Superior temporal gyrus (tissue), 1 donor: Measurements from ENCODE around the gene PLEKHG1.

ENCODE experiments used
- DNase-seq: peaks from one replicate; pipeline ENCODE4 v3.0.0-alpha.2; 2016; ENCODE audit errors: extremely low spot score

Gene PLEKHG1

DNA sequence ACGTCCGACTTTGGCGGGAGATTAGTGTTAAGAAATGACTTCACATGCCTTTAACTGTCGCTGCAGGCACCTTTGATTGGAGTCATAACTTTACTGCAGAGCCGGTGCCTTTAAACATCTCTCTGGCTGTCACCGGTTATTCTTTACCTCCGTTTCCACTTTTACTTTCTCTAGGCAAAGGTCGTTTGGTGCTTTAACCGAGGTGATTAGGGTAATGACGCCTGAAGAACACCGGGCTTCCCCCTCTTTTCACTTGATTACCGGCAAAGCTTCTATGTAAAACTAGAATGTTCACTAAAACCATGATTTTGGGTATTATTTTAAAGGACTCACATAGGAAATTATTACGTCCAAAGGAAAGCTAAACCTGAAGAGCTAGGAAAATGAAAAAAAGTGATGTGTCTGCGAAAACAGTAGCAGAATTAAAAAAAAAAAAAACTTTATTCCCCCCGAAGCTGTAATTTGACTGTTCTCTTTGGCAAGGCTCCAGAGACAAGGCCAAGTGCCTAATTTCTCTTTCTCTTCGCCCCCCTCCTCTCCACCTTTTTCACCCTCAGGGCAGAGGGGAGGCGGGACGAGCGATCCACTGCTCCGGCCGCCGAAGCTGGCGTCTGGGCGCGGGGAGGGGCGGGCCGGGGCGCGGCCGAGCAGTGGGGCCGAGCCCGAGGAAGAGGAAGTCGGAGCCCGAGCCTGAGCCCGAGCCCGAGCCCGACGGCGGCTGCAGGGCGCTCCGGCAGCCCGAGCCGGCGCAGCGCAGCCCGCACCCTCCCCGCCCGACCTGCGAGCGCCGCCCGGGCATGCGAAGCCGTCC is at the start of gene PLEKHG1:
PLEKHG1 (plus strand) TSS at position 687 of the 811 bp plus-strand sequence. CDS start 133,797 bp downstream, outside the sequence.
- no peak for DNase-seq

DNA sequence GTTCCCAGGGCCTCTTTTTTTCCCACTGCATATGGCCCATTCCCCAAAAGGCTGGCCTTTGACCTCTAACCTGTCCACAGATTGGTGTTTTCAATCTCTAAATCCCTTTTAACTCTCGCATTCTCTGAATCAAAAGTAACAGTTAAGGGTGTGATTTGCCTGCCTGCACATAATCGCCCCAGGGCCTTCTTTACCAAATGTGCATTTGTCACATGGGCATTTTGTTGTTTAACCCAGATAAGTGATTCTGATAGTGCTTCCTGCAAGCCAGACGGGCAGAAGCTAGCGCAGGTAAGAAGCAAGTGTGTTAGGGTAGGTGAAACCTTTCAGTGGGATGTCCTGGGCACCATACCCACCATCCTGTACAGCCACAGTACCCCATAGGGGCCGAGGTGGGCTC is 49.4 kb upstream of the PLEKHG1 start:
- no peak for DNase-seq

DNA sequence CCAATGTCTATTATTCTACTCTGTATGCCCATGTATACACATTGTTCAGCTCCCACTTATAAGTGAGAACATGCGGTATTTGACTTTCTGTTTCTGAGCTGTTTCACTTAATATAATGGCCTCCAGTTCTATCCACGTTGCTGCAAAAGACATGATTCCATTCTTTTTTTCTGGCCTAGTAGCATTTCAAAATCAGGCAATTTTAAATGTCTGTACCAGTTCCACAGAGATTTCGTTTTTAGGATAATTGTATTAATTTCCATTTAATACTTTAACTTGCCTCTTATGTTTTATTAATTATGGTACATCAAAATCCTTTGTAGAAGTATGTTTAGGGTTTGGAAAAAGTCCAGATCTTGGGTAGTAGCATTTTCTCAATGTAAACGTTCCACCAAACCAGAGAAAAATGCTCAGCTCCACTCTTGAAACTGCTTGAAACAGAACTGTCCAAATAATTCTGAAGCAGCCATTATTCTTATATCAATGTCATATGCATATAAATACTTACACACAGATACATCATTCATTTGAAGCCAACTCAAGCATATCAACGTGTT is 42.6 kb upstream of the PLEKHG1 start:
- no peak for DNase-seq

DNA sequence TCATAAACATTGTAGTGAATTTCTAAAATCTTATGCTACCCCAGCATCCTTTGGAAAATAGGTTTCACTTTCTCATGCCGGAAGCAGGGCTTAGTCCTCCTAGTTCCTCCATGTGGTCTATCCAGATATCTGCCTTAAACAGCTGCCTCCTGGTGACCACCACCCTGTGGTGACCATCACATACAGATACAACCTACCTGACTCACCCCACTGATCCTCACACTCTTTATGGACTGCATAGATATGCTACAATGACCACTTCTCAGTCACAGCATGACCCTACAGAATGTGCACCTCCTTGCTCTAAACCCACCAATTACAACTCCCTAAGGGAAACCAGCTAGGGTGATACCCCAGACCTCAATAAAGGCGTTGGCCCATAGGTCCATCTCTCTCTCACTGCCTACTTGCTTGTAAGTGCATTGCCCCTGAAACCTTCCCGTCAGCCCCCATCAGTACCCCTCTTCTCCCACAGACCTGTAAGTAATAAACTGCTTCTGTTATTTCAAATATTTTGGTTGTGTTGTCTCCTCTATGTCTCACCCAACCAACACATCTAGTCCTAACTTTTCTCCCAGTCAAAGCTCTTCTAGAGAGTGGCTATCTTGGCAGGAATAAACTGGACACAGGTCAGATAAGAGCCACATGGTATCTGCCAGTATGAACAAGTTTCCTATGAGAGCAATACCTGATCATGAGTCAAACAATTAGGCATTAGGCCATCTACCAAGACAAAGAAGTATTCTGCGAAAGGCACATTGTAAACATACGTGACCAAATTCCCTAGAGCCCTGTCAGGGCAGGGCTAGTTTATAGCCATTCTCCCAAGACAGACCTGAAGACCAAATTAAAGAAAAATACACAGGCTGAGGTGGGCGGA is 39.4 kb upstream of the PLEKHG1 start:
- DNase-seq, result no peak

DNA sequence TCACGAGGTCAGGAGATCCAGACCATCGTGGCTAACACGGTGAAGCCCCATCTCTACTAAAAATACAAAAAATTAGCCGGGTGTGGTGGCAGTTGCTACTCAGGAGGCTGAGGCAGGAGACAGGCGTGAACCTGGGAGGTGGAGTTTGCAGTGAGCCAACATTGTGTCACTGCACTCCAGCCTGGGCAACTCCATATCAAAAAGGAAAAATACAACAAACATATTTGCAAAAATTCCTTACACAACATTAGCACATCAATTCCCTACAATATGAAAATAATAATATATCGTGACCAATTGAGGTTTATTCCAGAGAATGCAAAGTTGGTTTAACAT is 38.8 kb upstream of the PLEKHG1 start:
- no peak for DNase-seq

DNA sequence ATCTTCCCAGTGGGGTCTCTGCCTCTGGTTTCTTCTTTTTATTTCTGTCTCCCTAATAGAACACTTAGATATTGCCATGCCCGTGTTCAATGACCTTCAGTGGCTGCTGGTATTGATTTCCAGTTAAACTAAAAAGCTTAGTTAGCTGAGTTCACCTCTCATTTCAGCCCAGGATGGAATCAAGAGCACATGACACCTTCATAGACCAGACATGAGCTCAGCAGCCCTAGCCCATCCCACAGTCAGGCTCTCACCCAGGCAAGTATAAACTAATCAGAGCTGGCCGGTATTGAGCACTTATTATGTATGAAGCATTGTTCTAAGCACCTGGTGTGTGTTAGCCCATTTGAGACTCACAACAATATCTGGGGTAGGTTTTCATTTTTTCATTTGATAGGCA is 33.7 kb upstream of the PLEKHG1 start:
- no peak for DNase-seq

GRCh38 chr6:150566486-150566885 is 33.2 kb upstream of the PLEKHG1 start:
- DNase-seq, result no peak

DNA sequence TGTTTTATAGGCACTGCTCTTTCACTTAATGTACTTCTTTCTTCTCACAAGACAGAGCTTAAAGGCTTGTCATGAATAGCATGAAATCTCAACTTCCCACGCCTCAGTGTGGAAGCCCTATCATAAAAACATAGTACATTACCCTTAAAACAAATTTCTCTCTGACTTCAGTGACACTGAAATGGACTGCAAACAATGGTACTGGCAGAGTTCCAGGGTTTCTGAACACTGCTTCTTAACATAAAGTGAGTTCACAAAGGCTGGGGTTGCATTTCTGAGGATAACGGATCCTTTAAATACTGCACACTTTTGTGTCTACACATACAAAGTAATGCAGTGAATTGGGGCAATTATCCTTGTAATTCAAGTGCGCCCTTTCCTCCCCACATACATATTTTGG is 32.3 kb upstream of the PLEKHG1 start:
- DNase-seq, result peak; percentile 48

- DNase-seq, result peak; percentile 38
Observed at GRCh38 chr6:150567823-150568383, 31.8 kb upstream of the PLEKHG1 start.

- no peak for DNase-seq
Observed at GRCh38 chr6:150568560-150568959, 31.1 kb upstream of the PLEKHG1 start.

GRCh38 chr6:150569161-150569560 is 30.5 kb upstream of the PLEKHG1 start:
- no peak for DNase-seq

DNA sequence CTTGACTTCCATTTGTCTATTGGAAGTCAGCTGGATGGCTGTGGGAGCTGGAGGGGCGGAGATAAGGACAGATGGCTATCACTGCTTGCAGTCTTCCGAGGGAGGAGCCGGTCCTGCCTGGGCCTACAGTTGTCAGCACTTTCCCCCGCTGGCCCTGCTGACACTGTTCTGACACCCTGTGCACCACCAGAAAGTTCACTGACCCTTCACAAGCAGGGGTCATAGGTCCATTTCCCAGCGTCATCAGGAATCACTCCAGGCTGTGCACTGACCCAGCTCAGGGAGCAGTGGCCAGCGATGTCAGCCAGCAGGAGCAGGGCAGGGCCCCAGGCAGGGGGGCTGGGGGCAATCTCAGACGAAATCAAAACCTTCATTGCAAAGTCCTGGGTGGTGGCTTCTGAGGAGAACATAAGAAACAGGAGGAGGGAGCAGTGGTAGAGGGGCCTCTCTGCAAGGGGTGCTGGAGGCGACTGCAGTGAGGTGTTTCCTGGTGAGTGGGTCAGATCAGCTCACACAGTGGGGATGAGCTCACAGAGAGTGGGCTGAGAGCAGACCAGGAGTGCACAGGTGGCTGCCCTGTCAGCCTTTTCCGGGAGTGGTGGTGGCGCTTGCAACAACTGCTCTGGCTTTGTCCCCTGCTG is 26.5 kb upstream of the PLEKHG1 start:
- no peak for DNase-seq

- no peak for DNase-seq
Observed at GRCh38 chr6:150575836-150576235, 23.8 kb upstream of the PLEKHG1 start.

GRCh38 chr6:150576651-150577226 is 22.9 kb upstream of the PLEKHG1 start:
- DNase-seq, result no peak

DNA sequence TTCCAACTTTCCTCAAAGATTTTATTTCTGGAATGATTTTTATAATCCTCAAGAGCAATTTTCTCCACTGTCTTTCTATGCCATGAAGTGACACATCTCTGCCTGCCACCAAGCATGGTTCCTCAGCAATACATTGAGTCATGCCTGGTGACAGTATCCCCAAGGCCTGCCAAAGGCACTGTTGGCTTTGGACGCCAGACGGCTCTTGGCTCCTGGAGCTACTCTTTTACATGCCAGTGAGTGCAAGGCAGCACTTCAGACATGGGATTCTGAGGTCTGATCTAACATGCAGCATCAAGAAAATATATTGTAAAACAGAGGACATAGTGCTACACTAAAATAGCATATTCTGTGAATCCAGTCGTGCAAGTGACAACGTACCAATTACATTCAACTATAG is 20.1 kb upstream of the PLEKHG1 start:
- DNase-seq, result peak; percentile 72

DNA sequence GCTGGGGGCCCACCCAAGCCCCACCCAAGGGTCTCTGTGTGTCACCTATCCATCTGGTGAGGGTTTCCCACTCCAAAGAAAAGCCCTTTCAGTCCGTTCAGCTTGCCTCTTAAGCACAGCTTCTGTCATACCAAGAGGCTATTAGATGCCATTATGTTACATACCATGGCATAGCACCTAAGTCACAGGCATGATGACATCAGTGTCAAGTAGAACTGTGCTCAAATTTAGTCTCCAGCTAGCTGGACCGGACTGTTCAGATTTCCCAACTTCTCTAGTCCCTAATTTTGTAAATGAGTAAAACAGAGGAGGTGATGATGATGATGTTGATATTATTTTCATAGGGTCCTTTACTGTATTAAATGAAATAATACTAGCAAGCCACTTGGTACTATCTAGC is 19.2 kb upstream of the PLEKHG1 start:
- DNase-seq, result no peak

- DNase-seq, result no peak
Observed at GRCh38 chr6:150584065-150584464, 15.6 kb upstream of the PLEKHG1 start.

- no peak for DNase-seq
Observed at GRCh38 chr6:150584596-150584995, 15.1 kb upstream of the PLEKHG1 start.

DNA sequence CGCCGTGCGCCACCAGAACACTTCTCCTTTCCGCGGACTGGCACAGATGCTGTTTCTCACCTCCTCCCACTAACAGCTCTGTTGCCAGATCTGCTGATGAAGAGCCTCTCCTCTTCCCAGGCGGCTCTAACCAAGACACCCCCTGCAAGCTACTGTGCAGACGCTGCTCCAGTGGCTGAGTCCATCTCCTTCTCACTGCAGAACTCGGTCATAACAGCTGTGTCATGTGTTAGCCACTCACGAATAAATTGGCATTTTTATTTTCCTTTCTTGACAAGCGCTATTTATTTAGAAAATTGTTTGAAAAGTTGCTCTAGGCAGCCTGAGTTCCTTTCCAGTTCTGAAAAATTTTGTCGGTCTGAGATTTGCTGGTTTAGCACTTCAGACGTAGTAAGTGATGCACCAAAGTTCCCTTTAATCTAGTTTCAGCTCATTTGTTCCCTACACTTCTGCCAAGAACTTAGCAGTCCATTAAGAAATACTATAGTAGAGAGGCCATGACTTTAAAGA is 12.8 kb upstream of the PLEKHG1 start:
- DNase-seq, result peak; percentile 63

DNA sequence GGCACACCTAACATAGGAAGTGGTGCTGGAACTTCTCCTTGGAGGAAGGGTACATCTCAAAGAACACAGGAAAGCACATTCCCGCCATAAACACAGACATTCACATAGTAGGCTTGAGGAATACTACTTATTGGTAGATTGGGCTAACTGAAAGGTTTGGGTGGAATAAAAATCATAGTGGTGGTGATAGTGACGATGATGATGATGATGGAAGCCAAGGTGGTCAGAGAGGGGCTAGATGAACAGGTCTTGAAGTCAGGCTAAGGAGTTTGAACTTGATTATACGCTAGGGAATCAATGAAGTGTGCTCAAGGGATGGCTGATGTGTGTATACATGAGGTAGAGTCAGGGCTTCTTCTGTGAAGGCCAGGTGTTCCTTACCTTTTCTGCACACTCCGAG is 12.0 kb upstream of the PLEKHG1 start:
- DNase-seq, result no peak

DNA sequence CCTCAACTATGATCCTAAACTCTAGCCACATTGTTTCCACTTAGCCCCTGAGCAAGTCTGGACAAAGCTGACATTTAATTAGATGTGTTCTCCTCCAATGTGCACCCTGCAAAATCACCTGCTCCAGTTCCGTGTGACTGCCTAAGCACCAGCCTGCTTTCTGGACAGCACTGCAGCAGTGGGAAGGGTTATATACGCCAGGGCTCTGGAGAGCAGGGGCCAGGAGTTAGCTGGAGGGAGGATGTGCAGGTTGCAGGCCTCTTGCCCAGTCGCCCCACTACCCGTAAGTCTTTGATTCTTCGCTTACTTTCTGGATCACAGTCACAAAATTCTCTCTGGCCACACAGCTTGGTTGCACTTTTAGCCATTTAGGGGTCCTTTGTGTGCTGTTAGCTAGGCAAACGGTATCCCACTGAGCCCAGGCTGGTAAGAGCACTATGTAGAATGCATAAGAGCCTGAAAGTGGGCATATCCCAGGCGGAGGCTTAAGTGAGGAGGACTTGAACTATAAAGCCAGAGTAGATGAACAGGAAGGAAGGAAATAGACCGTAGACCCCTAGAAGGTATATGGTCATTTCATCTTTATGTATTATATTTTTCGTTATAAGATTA is 10.7 kb upstream of the PLEKHG1 start:
- DNase-seq, result no peak
